GM18499 (cell line): ENCODE data around the gene PNPLA7.
"Not testable (repeated sequence)": the region's sequence is repeated elsewhere in the genome, so short reads cannot be mapped to it uniquely, and the experiment has no call there.

ENCODE experiments used
- ATAC-seq: cut with Tn5 transposase; IDR thresholded peaks from one replicate; pipeline ENCODE4 v1.9.1; 2021; ENCODE audit warnings: moderate number of reproducible peaks; ENCODE audit not compliant: insufficient read depth, unreplicated experiment

The PNPLA7 gene

GRCh38 chr9:137550231-137550621, at the start of gene PNPLA7:
TSS of gene PNPLA7 (minus strand) at chr9:137550402. CDS start at chr9:137550197, 205 bp downstream.
- ATAC-seq: no peak

GRCh38 chr9:137598943-137599342, 48.7 kb upstream of the PNPLA7 start:
- ATAC-seq: no peak

GRCh38 chr9:137596577-137596976, 46.4 kb upstream of the PNPLA7 start:
- ATAC-seq: not testable (repeated sequence)

GRCh38 chr9:137593176-137593575, 43.0 kb upstream of the PNPLA7 start:
- ATAC-seq: no peak

GRCh38 chr9:137592767-137593166, 42.6 kb upstream of the PNPLA7 start:
- ATAC-seq: no peak

- no peak for ATAC-seq
Measured at GRCh38 chr9:137590469-137591383, 40.5 kb upstream of the PNPLA7 start, which contains the start of gene ZMYND19. TSS of gene ZMYND19 (minus strand) at chr9:137590512. CDS start at chr9:137590263, 249 bp downstream.

GRCh38 chr9:137590123-137590468, 39.9 kb upstream of the PNPLA7 start:
- no peak for ATAC-seq

- ATAC-seq: no peak
Measured at GRCh38 chr9:137589441-137590122, 39.4 kb upstream of the PNPLA7 start.

- ATAC-seq: no peak
Measured at GRCh38 chr9:137588891-137589290, 38.7 kb upstream of the PNPLA7 start.

GRCh38 chr9:137588311-137588710, 38.1 kb upstream of the PNPLA7 start:
- ATAC-seq: no peak

- ATAC-seq: no peak
Measured at GRCh38 chr9:137586854-137587253, 36.7 kb upstream of the PNPLA7 start.

- no peak for ATAC-seq
Measured at GRCh38 chr9:137583957-137584356, 33.8 kb upstream of the PNPLA7 start.

- no peak for ATAC-seq
Measured at GRCh38 chr9:137583347-137583746, 33.1 kb upstream of the PNPLA7 start.

GRCh38 chr9:137582286-137582860, 32.2 kb upstream of the PNPLA7 start:
- no peak for ATAC-seq

GRCh38 chr9:137581361-137582285, 31.4 kb upstream of the PNPLA7 start:
- no peak for ATAC-seq

GRCh38 chr9:137580954-137581322, 30.7 kb upstream of the PNPLA7 start:
- ATAC-seq: no peak

- ATAC-seq: no peak
Measured at GRCh38 chr9:137580209-137580953, 30.2 kb upstream of the PNPLA7 start.

GRCh38 chr9:137579259-137579604, 29.0 kb upstream of the PNPLA7 start:
- no peak for ATAC-seq

- ATAC-seq: peak; percentile 36
Measured at GRCh38 chr9:137578518-137579258, 28.5 kb upstream of the PNPLA7 start, which contains the start of gene DPH7. TSS of gene DPH7 (minus strand) at chr9:137578925. CDS start at chr9:137578777, 148 bp downstream.
